Suppressor macrophage (primary cell): ENCODE results near the gene PRDX4.
A peak's percentile ranks its signal among the peaks of the same experiment; 100 is the strongest.
"Not testable (repeated sequence)": the region's sequence is repeated elsewhere in the genome, so short reads cannot be mapped to it uniquely, and the experiment has no call there.

Source experiments
- DNase-seq, 4 experiments: peaks; one replicate each; pipeline ENCODE4 v3.0.0-alpha.2; 2020 to 2022
- total RNA-seq, 17 experiments: gene quantifications; one replicate each; lab custom pipeline; 2026; ENCODE audit warnings: mixed read lengths in 6 of 17, inconsistent platforms in 3 of 17; lab: John Stamatoyannopoulos, UW

PRDX4 gene
- total RNA-seq: 39.3 to 84.6 (median 64.9) reads per million in 17 experiments

GRCh38 chrX:23667239-23668177 is at the start of gene PRDX4:
PRDX4 (plus strand) TSS chrX:23667493; CDS start chrX:23667571, 78 bp downstream.
- DNase-seq: peak; percentile 89 to 96 (median 93)

DNA sequence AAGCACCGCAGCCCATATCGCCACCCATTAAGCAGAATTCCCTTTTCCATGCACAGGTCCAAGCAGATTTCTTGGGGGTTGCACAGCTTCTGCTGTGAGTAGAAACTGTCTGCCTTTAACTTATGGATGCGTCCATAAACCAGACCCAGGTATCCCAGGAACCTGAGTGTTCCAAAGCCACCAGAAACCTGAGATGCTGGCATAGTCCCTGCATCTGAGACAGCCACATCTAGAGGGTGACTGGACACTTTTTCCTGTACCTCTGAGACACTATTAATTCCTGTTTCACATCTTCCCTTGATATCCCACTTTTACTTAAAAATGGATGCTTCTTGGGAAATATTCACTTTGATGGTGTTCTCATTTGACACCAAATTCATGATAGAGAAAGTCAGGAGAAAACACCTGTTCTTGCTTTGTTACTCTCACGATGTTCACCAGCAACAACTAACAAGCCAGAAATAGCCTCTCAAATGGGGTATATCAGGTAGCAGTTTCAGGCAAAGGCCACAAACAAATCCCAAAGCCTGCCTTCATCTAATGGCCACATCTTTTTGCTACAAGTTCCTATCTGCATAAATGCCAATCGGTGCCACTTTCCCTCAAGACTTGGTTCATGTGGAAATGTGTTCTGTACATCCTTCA is 45.5 kb upstream of the PRDX4 start:
- DNase-seq: no peak

GRCh38 chrX:23623797-23624196 is 43.5 kb upstream of the PRDX4 start:
- DNase-seq: no peak

- peak in 2 of 4 experiments; percentile 4 to 7 for DNase-seq
These were observed 40.6 kb upstream of the PRDX4 start for GRCh38 chrX:23626651-23627050.

DNA sequence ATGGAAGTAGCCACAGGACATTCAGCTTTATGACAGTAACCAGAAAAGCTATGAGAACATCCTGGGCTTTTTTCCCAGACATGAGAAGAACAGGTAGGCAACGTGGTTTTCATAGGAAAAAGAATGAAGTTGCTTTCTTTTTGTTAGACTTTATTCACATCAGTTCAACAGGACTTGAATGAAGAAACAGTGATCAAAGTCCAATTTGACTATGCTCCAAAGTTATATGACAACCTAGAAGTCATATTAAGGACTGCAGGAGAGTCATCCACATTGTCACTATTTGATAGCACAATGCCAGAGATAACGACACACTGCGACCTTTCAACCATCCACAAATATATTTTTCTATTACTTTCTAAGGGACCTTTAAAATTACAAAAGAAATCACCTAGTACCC is 39.2 kb upstream of the PRDX4 start:
- no peak for DNase-seq

DNA sequence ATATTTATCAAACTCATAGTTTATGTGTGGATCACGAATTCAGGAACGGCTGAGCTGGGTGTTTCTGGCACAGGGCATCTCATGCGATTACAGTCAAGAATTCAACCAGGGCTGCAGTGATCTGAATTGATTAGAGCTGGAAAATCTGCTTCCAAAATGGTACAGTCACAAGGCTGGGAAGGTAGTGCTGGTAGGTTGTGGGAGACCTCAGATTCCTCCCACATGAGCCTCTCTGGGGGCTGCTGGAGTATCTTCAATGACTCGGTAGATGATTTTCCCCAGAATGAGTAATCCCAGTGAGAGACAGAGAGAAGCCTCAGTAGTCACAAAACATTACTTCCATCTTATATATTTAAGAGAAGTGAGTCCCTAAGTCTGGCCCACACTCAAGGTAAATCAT is 36.2 kb upstream of the PRDX4 start:
- DNase-seq: no peak

DNA sequence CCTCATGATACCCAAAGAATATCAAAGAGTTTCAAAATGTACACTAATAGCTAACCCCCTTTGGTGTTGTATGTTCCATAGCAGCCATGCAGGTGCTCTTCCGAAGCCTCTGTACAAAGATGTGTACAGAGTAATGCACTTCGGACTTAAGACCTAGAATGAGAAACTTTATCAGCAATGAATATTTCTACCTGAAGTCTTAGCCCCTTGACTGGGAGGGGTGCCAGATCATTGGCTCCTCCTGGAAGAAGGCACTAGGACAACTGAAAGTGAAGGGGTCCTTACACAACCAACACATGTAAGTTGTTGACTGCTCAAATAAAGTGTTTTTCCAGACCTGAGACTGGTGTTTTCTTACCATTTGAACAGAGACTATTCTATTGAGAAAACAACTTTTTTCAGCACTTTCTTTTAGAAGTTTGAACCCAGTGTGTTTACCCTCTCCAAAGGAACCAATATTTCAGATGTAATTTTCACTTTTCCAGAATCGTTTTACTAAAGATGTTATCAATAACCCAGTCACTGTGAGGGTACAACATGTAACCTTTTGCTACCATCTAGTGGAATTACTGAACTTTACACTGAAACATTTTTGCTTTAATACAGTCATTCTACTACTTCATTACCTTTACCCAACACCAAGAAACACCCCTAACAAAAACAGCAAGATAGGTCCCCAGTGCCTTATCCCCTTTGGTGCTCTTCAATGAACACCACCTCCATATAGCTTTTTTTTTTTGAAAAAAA is 33.3 kb upstream of the PRDX4 start:
- no peak for DNase-seq

- DNase-seq: no peak
These were observed 30.1 kb upstream of the PRDX4 start for GRCh38 chrX:23637187-23637586.

- DNase-seq: no peak
These were observed 24.3 kb upstream of the PRDX4 start for GRCh38 chrX:23643020-23643419.

DNA sequence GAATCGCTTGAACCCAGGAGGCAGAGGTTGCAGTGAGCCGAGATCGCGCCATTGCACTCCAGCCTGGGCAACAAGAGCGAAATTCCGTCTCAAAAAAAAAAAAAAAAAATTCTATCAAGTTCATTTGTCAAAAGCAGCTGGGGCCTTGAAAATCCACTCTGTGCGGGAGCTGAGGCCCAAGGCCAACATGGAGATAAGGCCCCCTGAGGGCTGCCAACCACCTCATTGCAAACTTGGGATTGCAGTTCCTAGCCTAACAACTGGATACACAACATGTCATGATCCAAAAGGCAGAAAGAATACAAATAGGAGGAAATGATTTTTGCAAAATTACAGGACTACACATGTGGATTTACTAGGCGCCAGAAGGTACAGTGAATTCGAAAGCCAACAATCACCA is 22.5 kb upstream of the PRDX4 start:
- no peak for DNase-seq

DNA sequence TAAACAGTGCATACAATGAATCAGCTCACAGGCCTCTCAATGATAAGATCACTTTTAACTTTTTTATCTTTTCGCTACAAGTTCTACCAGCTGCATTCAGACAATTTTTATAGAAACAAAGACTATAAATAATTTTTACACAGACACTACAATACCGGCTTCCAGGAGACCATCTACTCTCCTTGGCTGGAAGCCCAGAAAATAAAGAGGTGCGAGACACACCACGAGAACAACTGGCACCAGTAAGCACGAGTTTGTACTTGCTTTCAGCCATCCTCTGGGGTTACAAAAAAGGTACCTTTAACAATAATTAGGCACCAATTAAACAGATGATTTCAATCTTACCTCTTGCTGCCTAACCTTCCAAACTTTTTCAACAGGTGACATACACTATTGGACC is 11.2 kb upstream of the PRDX4 start:
- no peak for DNase-seq

- no peak for DNase-seq
These were observed 10.6 kb upstream of the PRDX4 start for GRCh38 chrX:23656684-23657083.

DNA sequence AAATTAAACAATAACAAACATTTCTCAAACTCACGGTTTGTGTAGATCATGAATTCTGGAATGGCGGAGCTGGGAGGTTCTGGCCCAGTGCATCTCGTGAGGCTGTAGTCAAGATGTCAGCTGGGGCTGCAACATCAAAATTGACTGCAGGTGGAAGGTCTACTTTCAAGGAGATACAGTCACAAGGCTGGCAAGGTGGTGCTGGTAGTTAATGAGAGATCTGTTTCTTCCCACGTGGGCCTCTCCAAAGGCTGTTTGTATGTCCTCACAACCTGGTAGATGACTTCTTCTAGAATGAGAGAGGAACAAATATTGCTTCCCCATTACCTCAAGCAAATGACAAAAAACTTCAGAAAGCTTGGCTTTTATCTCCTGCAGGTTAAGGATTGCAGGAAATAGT is 8.0 kb upstream of the PRDX4 start:
- DNase-seq: no peak

- not testable (repeated sequence) for DNase-seq
These were observed 7.1 kb upstream of the PRDX4 start for GRCh38 chrX:23660083-23660765.

GRCh38 chrX:23660766-23661132 is 6.5 kb upstream of the PRDX4 start:
- no peak for DNase-seq

DNA sequence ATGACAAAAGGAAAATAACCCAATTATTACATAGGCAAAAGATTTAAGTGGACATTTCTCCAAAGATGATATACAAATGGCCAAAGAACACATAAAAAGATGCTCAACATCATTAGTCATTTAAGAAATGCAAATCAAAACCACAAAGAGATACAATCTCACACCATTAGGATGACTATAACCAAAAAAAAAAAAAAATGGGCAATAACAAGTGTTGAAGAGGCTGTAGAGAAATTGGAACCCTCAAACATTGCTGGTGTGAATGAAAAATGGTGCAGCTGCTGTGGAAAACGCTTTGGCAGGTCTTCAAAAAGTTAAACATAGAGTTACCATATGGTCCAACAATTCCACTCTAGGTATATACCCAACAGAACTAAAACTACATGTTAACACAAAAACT is 5.6 kb upstream of the PRDX4 start:
- no peak for DNase-seq

DNA sequence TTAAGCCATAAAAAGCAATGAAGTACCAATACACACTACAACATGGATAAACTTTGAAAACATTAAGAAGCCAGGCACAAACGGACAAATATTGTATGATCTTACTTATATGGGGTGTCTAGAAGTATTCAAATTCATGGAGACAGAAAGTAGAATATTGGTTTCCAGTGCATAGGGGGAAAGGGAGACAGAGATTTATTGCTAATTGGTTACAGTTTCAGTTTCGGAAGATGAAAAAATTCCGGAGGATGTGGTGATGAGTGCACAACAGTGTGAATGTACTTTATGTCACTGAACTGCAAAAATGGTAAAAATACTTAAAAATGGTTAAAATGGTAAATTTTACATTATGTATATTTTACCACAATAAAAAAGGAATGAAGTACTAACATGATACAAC is 5.1 kb upstream of the PRDX4 start:
- DNase-seq: no peak

- no peak for DNase-seq
These were observed 4.4 kb upstream of the PRDX4 start for GRCh38 chrX:23662853-23663252.

- no peak for DNase-seq
These were observed 2.8 kb upstream of the PRDX4 start for GRCh38 chrX:23664496-23664895.

GRCh38 chrX:23666282-23666681 is 1.0 kb upstream of the PRDX4 start:
- peak in 3 of 4 experiments; percentile 16 to 38 (median 34) for DNase-seq

GRCh38 chrX:23668335-23668734 is 1.0 kb downstream of the PRDX4 start:
- DNase-seq: no peak

- DNase-seq: no peak
These were observed 3.2 kb downstream of the PRDX4 start for GRCh38 chrX:23670528-23670927.

- peak in 1 of 4 experiments; percentile 2 for DNase-seq
These were observed 5.8 kb downstream of the PRDX4 start for GRCh38 chrX:23673108-23673507.
